Hepatocyte (in vitro differentiated cells): ENCODE measurements around the gene PTPRH.

Experiments used
- CTCF ChIP-seq: fragments of 200-600 bp; sonication (generic); IDR thresholded peaks from 2 replicates; pipeline ENCODE4 v1.5.1; 2016; ENCODE audit warnings: antibody characterized with exemption, mild to moderate bottlenecking; ENCODE audit not compliant: poor library complexity
- EZH2 ChIP-seq: fragments of 200-600 bp; sonication (generic); IDR thresholded peaks from 2 replicates; pipeline ENCODE4 v1.6.1; 2016; ENCODE audit warnings: antibody characterized with exemption, mild to moderate bottlenecking, borderline replicate concordance
- EZH2phosphoT487 ChIP-seq: fragments of 200-600 bp; sonication (generic); IDR thresholded peaks from one replicate; pipeline ENCODE4 v1.6.1; 2018; ENCODE audit warnings: antibody characterized with exemption, mild to moderate bottlenecking, low read depth, moderate library complexity; ENCODE audit not compliant: unreplicated experiment, severe bottlenecking

GRCh38 chr19:55226788-55227187 is 17.5 kb upstream of the PTPRH start:
- TF ChIP-seq CTCF (no peak), EZH2 (no peak), EZH2phosphoT487 (no peak)
